GM19328 (cell line): Measurements from ENCODE around the gene LMTK3.

Experiments
- ATAC-seq: cut with Tn5 transposase; IDR thresholded peaks from one replicate; pipeline ENCODE4 v1.9.1; 2021; ENCODE audit warnings: mild to moderate bottlenecking, moderate library complexity; ENCODE audit not compliant: unreplicated experiment

Gene LMTK3

GRCh38 chr19:48509467-48510194 lies 2.0 kb downstream of the LMTK3 start:
- no peak for ATAC-seq

GRCh38 chr19:48508729-48509411 lies 2.8 kb downstream of the LMTK3 start:
- no peak for ATAC-seq

- ATAC-seq, result no peak
Measured at GRCh38 chr19:48507911-48508439, 3.7 kb downstream of the LMTK3 start.

- no peak for ATAC-seq
Measured at GRCh38 chr19:48506138-48506733, 5.4 kb downstream of the LMTK3 start.

GRCh38 chr19:48502350-48503018 lies 9.2 kb downstream of the LMTK3 start:
- no peak for ATAC-seq

- no peak for ATAC-seq
Measured at GRCh38 chr19:48501494-48502349, 9.9 kb downstream of the LMTK3 start.

- ATAC-seq, result no peak
Measured at GRCh38 chr19:48500830-48501493, 10.7 kb downstream of the LMTK3 start.

GRCh38 chr19:48499316-48500090 lies 12.1 kb downstream of the LMTK3 start:
- no peak for ATAC-seq

- no peak for ATAC-seq
Measured at GRCh38 chr19:48498595-48499311, 12.9 kb downstream of the LMTK3 start.

GRCh38 chr19:48497728-48498594 lies 13.7 kb downstream of the LMTK3 start:
- ATAC-seq, result no peak

GRCh38 chr19:48496959-48497727 lies 14.5 kb downstream of the LMTK3 start:
- no peak for ATAC-seq

- no peak for ATAC-seq
Measured at GRCh38 chr19:48495396-48495795, 16.2 kb downstream of the LMTK3 start.

- no peak for ATAC-seq
Measured at GRCh38 chr19:48493718-48494401, 17.8 kb downstream of the LMTK3 start.

GRCh38 chr19:48492925-48493717 lies 18.5 kb downstream of the LMTK3 start:
- ATAC-seq, result peak; percentile 55

GRCh38 chr19:48491793-48492123 lies 19.9 kb downstream of the LMTK3 start:
- no peak for ATAC-seq
